ENCODE results near the gene BCL2L11. TPM values are rescaled to one million over a fixed set of nuclear protein-coding genes. Genes with fewer than 3 reads are reported as not detected.

The BCL2L11 gene
- polyA plus RNA-seq, 1 experiment = 4.2 TPM

- H3K9me3 ChIP-seq (ENCODE audit: control insufficient read depth, insufficient read depth, low read length) = peaks cover 8% of the 10 kb centered on the region
- H3K27me3 ChIP-seq (ENCODE audit: control insufficient read depth, insufficient read depth, low read length) = no peaks in the 10 kb centered on the region
- no peak for TF ChIP-seq CTCF (IDR thresholded peaks at IDR 0.05; ENCODE audit: low read depth, low read length)
- POLR2A ChIA-PET = no interaction called here
- H3K4me3 ChIP-seq (ENCODE audit: low read depth, low read length) = no peak overlapping the region
- no peak overlapping the region for H3K27ac ChIP-seq (ENCODE audit: low read depth, low read length)
- CTCF ChIA-PET = no interaction called here
- no peak for DNase-seq (ENCODE audit: low read depth, low spot score)
Measured at GRCh38 chr2:111216811-111217652, 96.3 kb downstream of the BCL2L11 start.
